ENCODE results near the gene TMEM176A. TPM values are rescaled to one million over a fixed set of nuclear protein-coding genes. Genes with fewer than 3 reads are reported as not detected.
"Not testable (repeated sequence)": the region's sequence is repeated elsewhere in the genome, so short reads cannot be mapped to it uniquely, and the experiment has no call there.

TMEM176A gene, protein sequence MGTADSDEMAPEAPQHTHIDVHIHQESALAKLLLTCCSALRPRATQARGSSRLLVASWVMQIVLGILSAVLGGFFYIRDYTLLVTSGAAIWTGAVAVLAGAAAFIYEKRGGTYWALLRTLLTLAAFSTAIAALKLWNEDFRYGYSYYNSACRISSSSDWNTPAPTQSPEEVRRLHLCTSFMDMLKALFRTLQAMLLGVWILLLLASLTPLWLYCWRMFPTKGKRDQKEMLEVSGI
- total RNA-seq = 2.4 TPM

DNA sequence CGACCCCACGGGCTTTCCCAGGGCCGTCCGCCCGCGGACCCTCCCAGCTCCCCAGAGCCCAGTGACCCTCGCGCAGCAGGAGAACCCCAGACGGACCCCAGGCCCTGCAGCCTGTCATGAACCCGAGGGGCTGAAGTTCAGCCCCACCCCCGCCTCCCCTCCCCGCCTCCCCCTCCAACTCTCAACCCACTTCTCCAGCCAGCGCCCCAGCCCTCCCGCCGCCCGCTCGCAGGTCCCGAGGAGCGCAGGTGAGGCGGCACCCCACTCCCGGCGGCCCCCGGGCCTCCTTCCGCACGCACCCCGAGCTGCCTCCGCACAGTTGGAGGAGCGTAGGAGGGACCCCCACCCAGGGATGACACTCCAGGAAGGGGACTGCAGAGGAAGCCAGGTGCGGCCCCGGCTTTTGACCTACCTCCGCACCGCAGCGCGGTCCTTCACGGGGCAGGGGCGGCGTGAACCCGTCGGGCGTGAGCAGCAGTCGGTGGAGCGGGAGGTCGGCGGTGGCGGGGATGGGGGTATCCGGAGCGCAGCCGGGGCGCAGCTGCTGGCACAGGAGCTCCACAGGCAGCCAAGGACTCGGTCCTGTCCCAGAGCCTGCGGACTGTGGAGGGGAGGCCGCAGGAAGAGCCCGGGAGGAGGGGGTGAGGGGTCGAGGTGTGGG is at the start of gene TMEM176A:
Gene TMEM176A (plus strand): TSS at position 189 of the 661 bp plus-strand sequence. CDS start 782 bp downstream, outside the sequence.
- DNase-seq (ENCODE audit: low read depth in 2 of 3, low spot score in 2 of 3) = no peak

DNA sequence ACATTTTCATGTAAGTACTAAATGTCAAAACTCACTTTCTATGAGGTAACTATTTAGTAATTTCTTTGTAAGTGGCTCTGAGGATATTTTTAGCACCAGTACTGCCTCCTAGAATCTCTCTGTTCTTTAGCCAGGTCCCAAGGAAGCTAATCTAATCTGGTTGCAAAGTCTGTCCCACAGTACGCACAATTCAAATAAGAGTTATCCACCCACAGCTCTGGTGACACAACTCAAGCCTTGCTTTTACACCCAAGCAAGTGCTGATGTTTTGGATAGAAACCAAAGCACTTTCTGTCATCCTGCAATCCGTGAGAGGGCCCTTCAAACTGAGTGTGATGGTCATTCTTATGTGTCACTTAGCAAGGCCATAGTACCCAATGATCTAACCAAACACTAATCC is 48.9 kb upstream of the TMEM176A start:
- DNase-seq (ENCODE audit: low read depth in 2 of 3, low spot score in 2 of 3) = no peak

DNA sequence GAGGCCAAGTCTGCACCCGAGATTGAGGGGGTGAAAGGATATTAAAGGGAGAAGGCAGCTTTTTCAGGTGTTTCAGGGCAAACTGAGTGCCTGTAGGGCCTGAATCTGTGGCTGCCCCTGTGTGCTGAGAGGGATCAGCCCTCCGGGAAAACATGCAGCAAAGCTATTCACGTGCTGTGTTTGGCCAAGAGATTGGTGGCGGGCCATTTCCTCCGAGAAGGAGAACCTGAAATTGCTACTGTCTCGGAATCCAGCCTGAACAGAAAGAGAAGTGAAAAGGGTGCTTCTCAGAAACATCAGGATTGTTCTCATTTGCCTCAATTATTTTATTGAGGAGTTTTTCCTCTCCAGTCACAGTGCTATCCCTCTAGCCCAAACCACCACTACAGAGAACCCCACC is 47.3 kb upstream of the TMEM176A start:
- DNase-seq (ENCODE audit: low read depth in 2 of 3, low spot score in 2 of 3) = peak in 1 of 3 donors; percentile 22

DNA sequence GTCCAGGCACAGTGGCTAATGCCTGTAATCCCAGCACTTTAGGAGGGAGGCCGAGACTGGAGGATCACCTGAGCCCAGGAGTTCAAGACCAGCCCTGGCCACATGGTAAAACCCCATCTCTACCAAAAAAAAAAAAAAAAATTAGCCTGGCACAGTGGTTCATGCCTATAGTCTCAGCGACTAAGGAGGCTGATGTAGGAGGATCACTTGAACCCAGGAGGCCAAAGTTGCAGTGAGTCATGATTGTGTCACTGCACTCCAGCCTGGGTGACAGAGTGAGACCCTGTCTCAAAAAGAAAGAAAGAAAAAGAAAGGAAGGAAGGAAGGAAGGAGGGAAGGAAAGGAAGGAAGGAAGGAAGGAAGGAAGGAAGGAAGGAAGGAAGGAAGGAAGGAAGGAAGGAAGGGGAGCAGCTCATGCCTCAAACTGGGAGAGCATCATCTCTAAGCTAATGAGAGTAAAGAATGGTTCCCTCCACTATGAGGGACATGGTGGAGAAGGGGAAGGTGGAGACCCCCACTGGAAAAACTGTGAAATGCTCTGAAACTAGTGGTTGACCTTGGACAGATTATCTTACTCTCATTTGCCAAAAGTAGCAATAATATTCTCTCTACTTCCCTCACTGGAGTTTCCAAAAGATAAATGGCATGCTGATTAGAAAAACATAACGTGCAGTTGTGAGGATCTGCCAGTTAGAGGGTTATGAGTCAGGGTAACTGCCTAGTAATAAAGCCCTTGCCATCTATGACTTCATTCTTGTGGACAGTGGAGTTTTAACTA is 46.6 kb upstream of the TMEM176A start:
- DNase-seq (ENCODE audit: low read depth in 2 of 3, low spot score in 2 of 3) = peak in 2 of 3 donors; percentile 67 to 69

DNA sequence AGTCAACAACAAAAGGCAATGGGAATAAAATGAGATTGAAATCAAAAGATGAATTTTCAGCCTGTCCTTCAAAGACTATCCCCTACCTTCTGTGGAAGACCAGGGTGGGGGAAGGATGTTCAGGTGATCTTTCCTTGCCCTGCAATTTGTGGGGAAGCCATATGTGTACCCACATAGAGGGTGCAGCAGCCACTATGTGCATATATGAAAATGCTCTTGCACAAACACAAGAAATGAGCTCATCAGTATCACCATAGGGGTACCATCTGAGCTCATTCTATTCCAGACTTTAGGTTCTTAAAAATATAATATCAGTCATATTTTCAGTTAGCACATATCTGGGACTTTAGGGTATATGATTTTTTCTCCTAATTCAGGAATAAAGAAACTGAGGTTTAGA is 45.6 kb upstream of the TMEM176A start:
- peak in 1 of 3 donors; percentile 5 for DNase-seq (ENCODE audit: low read depth in 2 of 3, low spot score in 2 of 3)

DNA sequence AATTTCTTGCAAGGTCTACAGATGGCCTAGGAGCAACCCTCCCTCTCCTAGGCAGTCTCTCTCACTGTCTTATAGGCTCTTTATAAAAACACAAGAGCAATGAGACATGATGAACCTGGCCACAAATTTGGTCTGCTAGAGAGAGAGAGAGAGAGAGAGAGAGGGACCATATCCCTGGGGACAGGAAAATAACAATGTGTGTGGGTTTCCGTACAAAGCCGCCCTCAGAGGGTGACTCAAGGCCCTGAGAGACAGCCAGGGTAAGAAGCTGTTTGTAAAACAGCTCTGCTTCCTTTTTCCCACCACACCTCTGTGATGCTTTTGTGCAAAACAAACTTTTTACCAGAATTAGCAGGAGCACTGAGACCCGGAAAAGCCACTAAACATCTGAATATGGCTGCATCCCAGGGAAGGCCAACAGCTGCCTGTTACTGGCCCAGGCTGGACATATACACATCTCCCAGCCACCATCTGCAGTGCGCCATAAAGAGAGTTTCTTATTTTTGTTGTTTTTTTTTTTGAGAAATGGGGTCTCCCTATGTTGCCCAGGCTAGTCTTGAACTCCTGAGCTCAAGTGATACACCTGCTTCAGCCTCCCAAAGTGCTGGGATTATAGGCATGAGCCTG is 45.0 kb upstream of the TMEM176A start:
- peak; percentile 64 to 87 (median 80) for DNase-seq (ENCODE audit: low read depth in 2 of 3, low spot score in 2 of 3)

DNA sequence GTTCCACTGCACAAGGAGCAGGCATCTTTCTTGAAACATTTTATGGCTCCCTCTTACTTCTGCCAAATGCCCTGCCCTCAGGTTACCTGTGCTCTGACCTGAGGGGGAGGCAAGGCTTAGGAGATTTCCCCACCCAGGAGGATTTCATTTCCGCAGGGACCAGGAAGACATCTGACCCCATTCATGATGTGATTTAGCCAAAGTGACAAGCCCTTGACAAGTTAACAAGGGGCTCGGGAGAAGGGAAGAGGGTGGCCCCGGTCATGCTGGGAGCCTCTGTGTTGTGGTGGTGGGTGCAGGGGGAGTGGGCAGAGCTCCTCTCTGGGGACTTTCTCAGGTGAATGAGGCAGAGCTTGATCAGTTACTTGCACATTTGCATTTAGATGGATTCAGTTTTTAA is 44.4 kb upstream of the TMEM176A start:
- no peak for DNase-seq (ENCODE audit: low read depth in 2 of 3, low spot score in 2 of 3)

DNA sequence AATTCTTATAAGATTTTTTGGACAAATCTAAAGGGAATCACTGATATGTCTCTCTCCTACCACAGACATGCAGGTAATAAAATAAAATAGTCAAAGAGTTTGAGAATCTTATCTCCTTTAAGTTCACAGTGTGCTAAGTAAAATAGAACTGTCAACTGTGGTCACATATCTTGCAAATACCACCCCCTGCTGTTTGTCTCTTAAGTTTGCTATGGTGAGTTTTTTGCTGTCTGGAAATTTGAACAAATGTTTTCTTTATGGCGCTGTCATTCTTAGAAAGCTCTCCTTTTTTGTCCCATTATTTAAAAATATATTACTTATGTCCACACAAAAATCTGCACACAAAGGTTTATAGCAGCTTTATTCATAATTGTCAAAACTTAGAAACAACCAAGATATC is 43.7 kb upstream of the TMEM176A start:
- DNase-seq (ENCODE audit: low read depth in 2 of 3, low spot score in 2 of 3) = peak in 2 of 3 donors; percentile 36 to 67

DNA sequence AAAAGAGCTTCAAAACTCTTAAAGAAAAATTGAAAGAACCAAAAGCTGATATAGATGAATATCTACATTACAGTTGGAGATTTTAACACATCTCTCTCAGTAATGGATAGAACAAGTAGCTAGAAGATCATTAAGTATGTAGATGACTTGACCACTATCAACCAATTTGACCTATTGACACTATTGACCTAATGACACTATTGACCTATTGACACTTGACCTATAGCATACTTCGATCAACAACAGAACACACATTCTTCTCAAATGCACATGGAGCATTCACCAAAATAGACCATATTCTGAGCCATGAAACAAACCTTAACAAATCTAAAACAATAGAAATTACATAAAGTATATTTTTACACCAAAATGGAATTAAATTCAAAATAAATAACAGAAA is 41.1 kb upstream of the TMEM176A start:
- no peak for DNase-seq (ENCODE audit: low read depth in 2 of 3, low spot score in 2 of 3)

DNA sequence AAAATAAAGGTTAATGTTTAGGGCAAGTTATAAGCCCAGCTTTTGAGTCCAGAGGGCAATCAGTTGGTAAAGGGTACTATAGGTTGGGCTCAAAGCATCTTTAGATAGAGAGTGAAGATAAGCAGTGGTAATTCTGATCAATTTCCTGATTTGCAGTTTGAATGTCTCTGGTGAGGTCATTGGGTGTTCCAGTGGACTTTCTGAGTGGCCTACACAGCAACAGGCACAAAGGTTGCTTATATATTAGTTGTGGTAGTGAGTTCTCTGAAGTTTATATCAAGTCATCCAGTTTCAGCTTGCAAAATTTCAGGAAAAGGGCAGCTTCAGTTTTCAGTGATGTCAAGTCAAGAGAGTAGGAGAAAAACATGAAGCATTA is 34.2 kb upstream of the TMEM176A start:
- no peak for DNase-seq (ENCODE audit: low read depth in 2 of 3, low spot score in 2 of 3)

DNA sequence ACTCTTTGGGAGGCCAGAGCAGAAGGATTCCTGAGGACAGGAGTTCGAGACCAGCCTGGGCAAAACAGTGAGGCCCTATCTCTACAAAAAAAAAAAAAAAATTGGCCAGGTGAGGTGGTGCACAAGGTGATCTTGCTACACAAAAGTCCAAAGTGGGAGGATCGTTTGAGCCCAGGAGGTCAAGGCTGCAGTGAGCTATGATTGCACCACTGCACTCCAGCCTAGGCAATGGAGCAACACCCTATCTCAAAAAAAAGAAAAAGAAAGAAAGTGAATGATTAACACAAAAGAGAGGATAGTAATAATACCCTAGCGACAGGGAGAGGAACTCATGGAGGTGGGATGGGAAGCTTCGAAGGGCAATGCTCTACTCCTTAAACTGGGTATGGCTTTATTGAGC is 30.8 kb upstream of the TMEM176A start:
- no peak for DNase-seq (ENCODE audit: low read depth in 2 of 3, low spot score in 2 of 3)

DNA sequence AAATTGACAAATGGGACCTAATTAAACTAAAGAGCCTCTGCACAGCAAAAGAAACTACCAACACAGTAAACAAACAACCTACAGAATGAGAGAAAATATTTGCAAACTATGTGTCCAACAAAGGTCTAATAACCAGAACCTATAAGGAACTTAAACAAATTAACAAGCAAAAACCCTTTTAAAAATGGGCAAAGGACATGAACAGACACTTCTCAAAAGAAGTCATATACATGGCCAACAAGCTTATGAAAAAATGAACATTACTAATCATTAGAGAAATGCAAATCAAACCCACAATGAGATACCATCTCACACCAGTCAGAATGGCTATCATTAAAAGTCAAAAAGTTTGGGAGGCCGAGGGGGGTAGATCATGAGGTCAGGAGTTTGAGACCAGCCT is 26.4 kb upstream of the TMEM176A start:
- not testable (repeated sequence) for DNase-seq (ENCODE audit: low read depth in 2 of 3, low spot score in 2 of 3)

DNA sequence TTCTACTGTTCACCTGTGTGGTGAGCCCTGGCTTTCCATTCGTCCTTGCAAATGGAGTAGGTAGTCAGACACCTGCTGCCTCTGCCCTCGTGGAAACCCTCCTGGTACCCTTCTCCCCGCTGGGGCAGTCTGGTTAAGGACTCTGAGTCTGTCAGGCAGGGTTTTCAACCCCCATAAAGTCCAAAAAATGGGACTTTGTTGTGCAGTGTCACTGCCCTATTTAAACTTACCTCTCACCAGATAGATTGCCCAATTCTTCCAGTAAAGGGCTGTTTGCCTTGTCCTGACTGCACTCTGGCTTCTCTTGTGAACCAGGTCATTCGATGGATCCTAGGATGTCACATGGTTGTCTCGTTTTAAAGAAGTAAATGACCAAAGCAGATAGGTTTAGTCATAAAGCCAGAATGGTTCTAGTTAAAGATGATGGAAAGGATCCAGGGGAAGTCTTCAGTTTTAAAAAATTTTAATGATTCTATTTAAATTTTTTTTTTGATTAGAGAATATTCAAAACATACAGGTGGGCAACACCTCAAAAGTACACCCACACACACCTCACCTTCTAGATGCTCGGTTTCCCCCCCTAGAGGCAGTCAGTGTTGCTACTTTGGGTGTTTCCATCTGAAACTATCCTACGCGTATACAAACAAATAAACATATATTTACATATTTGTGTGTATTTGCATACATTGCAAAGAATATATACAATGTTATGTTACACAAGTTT is 22.4 kb upstream of the TMEM176A start:
- DNase-seq (ENCODE audit: low read depth in 2 of 3, low spot score in 2 of 3) = peak in 1 of 3 donors; percentile 11

DNA sequence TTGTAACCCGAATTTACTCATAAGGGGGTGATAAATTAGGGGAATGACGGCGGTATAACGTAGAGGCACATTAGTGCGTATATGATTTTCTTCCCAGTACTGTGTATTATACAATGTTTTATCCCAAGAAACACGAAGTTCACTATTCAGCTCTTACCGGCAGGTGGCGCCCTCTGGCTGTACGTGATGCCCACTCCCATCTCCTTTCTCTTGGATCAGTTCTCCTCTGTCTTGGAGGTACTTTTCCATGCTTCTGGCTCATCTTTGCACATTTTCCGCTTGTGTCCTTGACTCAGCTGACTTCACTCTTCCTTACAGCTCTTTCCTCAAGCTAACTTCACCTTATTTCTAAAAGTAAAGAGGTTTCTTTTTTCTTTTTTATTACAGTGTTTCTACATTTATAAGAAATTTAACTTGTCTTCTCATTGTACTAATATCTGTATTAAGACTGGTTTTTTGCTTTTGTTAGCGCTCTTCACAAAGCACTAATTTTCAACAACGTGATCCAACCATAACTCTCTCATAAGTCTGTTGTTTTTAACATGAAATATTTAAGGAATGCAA is 21.7 kb upstream of the TMEM176A start:
- DNase-seq (ENCODE audit: low read depth in 2 of 3, low spot score in 2 of 3) = peak; percentile 37 to 71 (median 57)

DNA sequence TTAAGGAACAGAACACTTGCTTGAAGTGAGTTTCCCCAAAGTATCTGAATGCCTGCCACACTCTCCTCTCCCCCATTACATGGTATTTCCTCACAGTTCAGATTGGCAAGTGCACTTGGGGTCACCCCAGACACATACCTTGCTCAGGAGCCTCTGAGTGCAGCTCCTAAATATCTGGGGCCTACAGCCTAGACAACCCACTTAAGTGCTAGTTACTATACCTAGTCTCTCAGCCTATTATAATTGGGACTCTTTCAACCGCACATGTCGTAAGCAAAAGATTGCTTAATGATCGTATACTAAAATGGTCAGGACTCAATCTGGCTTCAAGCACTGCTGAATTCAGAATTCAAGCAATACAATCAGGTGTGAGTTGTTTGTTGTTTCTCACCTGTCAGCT is 20.3 kb upstream of the TMEM176A start:
- DNase-seq (ENCODE audit: low read depth in 2 of 3, low spot score in 2 of 3) = no peak

DNA sequence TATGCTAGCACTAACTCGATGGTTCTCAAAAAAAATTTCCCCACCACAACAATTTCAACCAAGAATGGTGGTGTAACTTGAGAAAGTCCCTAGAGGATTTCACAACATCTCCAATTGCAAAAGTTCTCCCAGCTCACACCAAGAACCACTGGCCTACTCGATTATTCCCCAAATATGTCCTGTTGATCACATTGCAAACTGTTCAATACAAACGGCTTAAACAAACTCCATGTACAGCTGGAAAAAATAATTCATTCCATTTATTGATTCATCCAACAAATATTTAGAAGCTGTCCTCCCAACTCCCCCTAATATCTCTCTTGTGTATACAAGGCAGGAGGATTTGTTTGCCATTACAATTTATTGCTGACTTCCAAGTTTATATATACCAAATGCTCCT is 19.5 kb upstream of the TMEM176A start:
- DNase-seq (ENCODE audit: low read depth in 2 of 3, low spot score in 2 of 3) = no peak

DNA sequence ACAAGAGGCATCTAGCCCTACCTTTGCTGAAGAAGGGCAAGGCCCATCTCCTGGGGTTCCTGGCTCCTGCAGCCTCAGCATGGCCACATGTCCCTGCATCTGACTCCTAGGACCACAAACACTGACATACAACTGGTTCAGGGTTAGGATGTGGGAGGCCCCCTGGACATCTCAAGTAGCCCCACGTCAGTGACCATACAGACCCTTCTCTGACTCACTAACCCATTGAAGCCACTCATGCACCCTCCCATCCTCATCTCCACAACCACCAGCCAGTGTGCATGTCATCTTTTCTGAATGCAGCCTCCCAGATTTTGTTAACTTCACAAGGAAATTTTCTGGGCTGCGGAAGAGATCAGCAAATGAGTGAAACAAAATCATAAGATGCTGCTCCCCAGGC is 18.6 kb upstream of the TMEM176A start:
- no peak for DNase-seq (ENCODE audit: low read depth in 2 of 3, low spot score in 2 of 3)

DNA sequence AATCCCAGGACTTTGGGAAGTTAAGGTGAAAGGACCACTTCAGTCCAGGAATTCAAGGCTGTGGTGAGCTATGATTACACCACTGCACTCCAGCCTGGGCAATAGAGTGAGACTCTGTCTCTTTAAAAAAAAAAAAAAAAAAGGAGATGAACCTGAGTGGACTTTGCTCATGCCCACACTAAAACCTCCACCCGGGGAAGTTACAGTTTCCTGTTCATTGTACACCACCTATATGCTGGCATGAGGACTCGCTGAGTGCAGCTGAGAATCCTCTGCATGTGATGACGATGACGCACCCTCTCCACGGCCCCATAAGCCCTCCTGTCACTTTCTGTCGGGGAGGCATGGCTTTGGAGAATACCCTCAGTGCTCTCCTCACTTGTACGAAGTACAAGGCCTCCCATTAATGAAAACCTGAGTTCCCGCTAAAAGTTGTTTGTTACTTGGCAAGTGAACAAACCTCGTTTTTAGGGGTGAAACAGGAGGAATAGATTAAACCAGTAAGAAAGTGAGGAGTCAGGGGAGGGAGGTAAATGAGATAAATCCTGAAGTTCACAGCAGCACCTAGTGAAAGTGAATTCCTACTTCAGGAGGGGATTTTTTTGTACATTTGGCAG is 16.3 kb upstream of the TMEM176A start:
- no peak for DNase-seq (ENCODE audit: low read depth in 2 of 3, low spot score in 2 of 3)

DNA sequence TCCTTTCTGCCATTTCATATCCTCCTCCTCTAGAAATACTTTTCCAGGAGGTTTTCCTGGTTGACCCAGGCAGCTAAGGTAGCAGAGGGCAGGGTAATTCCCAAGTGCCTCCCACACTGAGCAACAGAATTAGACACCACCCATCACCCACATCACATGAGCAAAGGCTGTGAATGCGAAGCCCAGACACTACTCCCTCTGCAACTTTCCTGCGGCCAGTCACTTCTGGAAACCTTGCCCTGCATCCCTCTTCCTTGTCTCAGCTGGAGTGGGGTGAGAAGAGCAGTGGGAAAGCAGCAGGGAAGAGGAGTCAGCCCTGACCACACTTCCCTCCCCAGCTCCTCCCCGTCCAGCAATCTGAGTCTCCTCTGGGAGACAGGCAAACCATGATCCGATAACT is 15.6 kb upstream of the TMEM176A start:
- DNase-seq (ENCODE audit: low read depth in 2 of 3, low spot score in 2 of 3) = no peak

Data from hematopoietic multipotent progenitor cell (in vitro differentiated cells).